MCF 10A (cell line): ENCODE measurements around the gene IGF2BP3. TPM values are rescaled to one million over a fixed set of nuclear protein-coding genes. Genes with fewer than 3 reads are reported as not detected.
A peak's percentile ranks its signal among the peaks of the same experiment; 100 is the strongest.

ENCODE experiments used
- BruUV-seq: library from RNA; stranded (reverse); fragments of 400-500 nt; replicated peaks from 2 replicates; lab custom pipeline; 2021; lab: Mats Ljungman, UMichigan
- CTCF ChIA-PET: fragments of 300-600 bp; sonication (Branson Sonifier 250); formaldehyde crosslinking; extraction: SDS; loops from one replicate; lab custom pipeline; 2021; ENCODE audit warnings: antibody characterized with exemption, inconsistent platforms; lab: Yijun Ruan, JAX
- POLR2A ChIA-PET: fragments of 300-600, 350-650 bp; sonication (Branson Sonifier 250); formaldehyde crosslinking; extraction: SDS; loops from one replicate; lab custom pipeline; 2020; ENCODE audit warnings: antibody characterized with exemption, inconsistent platforms; lab: Yijun Ruan, JAX
- DNase-seq: peaks from one replicate; pipeline ENCODE4 v3.0.0-alpha.2; 2018; ENCODE audit not compliant: unreplicated experiment
- H3K27ac Mint-ChIP-seq: one replicate; pipeline ENCODE4 v1.8.0; 2022; ENCODE audit warnings: mild to moderate bottlenecking, low read depth, mixed read lengths; ENCODE audit not compliant: unreplicated experiment
- H3K27me3 Mint-ChIP-seq: one replicate; pipeline ENCODE4 v1.8.0; 2022; ENCODE audit warnings: mixed read lengths; ENCODE audit not compliant: insufficient read depth, unreplicated experiment
- H3K36me3 Mint-ChIP-seq: one replicate; pipeline ENCODE4 v1.8.0; 2022; ENCODE audit warnings: mild to moderate bottlenecking, moderate library complexity, mixed read lengths; ENCODE audit not compliant: insufficient read depth, unreplicated experiment
- H3K4me1 Mint-ChIP-seq: one replicate; pipeline ENCODE4 v1.8.0; 2022; ENCODE audit warnings: mixed read lengths; ENCODE audit not compliant: insufficient read depth, unreplicated experiment
- H3K4me3 Mint-ChIP-seq: one replicate; pipeline ENCODE4 v1.8.0; 2022; ENCODE audit warnings: mild to moderate bottlenecking, moderate library complexity, mixed read lengths; ENCODE audit not compliant: unreplicated experiment
- H3K9me3 Mint-ChIP-seq: one replicate; pipeline ENCODE4 v1.8.0; 2022; ENCODE audit warnings: mixed read lengths; ENCODE audit not compliant: unreplicated experiment
- intact Hi-C: fragments of 100-400 bp; cut with micrococcal nuclease; formaldehyde crosslinking; loops from 2 replicates; pipeline ENCODE4 v1.14.1; 2022
- total RNA-seq: library from RNA; stranded (reverse); gene quantifications from 2 replicates; pipeline ENCODE4 v1.2.3, GENCODE V29; 2022
- TF ChIP-seq, protein P1 (sequence below): fragments of 200-600 bp; IDR thresholded peaks from one replicate; pipeline ENCODE4 v1.8.0; 2022; ENCODE audit warnings: antibody characterized with exemption, mild to moderate bottlenecking; ENCODE audit not compliant: unreplicated experiment

The IGF2BP3 gene
- total RNA-seq, 1 experiment from 2014 or later = 29.8 TPM

DNA sequence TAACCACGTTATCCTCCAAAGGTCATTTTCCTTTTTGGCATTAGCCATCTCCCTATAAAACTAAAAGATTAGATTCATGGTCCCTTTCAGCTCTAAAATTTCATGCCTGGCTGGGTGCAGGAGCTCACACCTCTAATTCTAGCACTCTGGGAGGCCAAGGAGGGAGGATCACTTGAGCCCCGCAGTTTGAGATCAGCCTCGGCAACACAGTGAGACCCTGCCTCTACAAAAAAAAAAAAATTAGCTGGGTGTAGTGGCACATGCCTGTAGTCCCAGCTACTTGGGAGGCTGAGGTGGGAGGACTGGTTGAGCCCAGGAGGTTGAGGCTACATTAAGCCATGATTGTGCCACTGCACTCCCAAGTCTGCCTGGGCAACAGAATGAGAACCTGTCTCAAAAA, 114.1 kb downstream of the IGF2BP3 start:
- DNase-seq = no peak
- Mint-ChIP-seq H3K27me3 (no peaks in the 10 kb centered on the region), H3K4me3 (no peak overlapping the region), H3K4me1 (peaks cover 14% of the 10 kb centered on the region), H3K36me3 (peaks cover 4% of the 10 kb centered on the region), H3K27ac (no peak overlapping the region), H3K9me3 (no peaks in the 10 kb centered on the region)
- POLR2A ChIA-PET = interaction anchor here (1.7 kb wide), 1 partner anchor 114 kb away, joined by 3 read pairs; the partner anchor contains the start of gene IGF2BP3
- CTCF ChIA-PET = interaction anchor here (0.6 to 1.3 kb wide), 6 partner anchors 10 to 189 kb away, joined by 3 to 6 read pairs (median 4); no protein-coding TSS in a partner anchor
- intact Hi-C loops = no loop called here
- no TSS peak for BruUV-seq
- TF ChIP-seq, protein P1, sequence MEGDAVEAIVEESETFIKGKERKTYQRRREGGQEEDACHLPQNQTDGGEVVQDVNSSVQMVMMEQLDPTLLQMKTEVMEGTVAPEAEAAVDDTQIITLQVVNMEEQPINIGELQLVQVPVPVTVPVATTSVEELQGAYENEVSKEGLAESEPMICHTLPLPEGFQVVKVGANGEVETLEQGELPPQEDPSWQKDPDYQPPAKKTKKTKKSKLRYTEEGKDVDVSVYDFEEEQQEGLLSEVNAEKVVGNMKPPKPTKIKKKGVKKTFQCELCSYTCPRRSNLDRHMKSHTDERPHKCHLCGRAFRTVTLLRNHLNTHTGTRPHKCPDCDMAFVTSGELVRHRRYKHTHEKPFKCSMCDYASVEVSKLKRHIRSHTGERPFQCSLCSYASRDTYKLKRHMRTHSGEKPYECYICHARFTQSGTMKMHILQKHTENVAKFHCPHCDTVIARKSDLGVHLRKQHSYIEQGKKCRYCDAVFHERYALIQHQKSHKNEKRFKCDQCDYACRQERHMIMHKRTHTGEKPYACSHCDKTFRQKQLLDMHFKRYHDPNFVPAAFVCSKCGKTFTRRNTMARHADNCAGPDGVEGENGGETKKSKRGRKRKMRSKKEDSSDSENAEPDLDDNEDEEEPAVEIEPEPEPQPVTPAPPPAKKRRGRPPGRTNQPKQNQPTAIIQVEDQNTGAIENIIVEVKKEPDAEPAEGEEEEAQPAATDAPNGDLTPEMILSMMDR = no peak

DNA sequence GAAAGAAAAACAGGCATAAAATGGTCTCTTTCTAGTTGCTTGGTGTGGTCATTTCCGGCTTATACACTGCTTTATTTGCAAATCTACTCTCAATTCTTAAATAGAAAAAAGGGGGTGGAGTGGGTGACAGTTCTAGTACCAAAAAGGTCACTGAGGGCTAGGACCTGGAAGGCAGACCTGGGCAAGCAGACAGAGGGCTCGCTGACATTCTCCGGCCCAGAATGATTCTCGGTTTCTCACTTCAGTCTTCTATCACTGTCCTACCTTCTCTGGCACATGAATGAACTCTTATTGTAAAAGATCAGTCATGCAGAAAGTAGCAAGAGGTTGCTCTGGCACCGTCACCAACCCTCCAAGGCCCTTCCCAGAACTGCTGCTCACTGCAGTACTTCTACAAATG, 117.1 kb downstream of the IGF2BP3 start:
- intact Hi-C loops = no loop called here
- TF ChIP-seq, protein P1 = no peak
- Mint-ChIP-seq H3K36me3 (peaks cover 4% of the 10 kb centered on the region), H3K4me3 (no peak overlapping the region), H3K9me3 (no peaks in the 10 kb centered on the region), H3K27ac (no peak overlapping the region), H3K4me1 (peaks cover 22% of the 10 kb centered on the region), H3K27me3 (no peaks in the 10 kb centered on the region)
- POLR2A ChIA-PET = interaction anchor here (1.2 kb wide), 1 partner anchor 114 kb away, joined by 3 read pairs; no protein-coding TSS in a partner anchor
- DNase-seq = no peak
- no TSS peak for BruUV-seq
- CTCF ChIA-PET = interaction anchor here (0.8 to 1.3 kb wide), 3 partner anchors 11 to 169 kb away, joined by 3 read pairs; no protein-coding TSS in a partner anchor

DNA sequence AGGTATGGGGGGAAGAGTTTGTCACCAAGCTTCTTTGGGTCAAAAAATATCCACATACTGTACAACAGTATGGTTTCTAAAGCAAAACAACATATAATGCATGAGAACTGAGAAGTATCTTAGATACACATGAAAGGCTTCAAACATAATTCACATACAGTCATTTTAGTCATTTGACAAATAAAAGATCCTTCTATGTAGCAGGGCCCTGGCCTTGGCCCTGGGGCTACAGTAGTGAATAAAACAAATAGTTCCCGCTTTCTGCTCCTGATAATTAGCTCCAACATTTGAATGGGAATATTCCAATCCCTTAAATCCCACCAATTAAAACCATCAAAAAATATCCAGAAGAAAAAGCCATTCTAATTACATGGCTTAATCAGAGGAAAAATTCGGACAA, 119.8 kb downstream of the IGF2BP3 start:
- CTCF ChIA-PET = interaction anchor here (0.5 to 3.4 kb wide), 8 partner anchors 12 to 296 kb away, joined by 3 to 19 read pairs (median 4); no protein-coding TSS in a partner anchor
- BruUV-seq = no TSS peak
- Mint-ChIP-seq H3K27ac (no peak overlapping the region), H3K4me3 (no peak overlapping the region), H3K27me3 (no peaks in the 10 kb centered on the region), H3K36me3 (peaks cover 3% of the 10 kb centered on the region), H3K4me1 (peaks cover 28% of the 10 kb centered on the region), H3K9me3 (no peaks in the 10 kb centered on the region)
- TF ChIP-seq, protein P1 = no peak
- POLR2A ChIA-PET = interaction anchor here (8.0 kb wide), 1 partner anchor 15 kb away, joined by 88 read pairs; no protein-coding TSS in a partner anchor
- no peak for DNase-seq
- intact Hi-C loops = no loop called here

DNA sequence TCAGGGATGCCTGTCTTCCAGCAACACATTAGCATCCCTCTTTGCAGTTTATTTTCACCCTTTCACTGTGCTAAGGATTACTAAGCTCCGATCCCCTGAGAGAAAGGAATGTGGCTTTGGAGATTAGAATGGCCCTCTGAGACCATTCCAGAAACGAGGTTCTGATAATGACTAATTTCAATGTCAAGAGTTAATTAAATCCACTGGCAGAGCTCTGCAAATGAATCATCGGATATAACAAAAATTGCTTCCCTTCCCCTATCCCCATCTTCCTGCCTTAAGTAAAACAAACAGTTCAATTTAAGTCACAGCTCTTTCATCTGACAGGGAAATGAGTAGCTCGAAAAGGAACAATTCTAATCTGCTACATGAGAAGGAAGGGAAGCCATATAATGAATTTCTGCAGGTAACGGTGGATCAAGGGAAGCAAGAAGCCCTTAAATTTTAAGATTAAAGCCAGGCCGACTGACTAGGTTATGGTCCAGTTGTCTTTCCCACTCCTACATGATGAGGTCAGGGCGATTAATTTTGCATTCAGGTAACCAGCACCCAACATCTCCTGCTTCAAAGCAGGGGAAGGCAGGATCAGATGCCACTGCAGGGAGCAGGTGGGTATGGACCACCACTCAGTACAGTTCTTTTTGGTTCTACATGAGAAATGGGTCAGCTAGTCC, 120.7 kb downstream of the IGF2BP3 start:
- TF ChIP-seq, protein P1 = no peak

More for the DNA sequence above, 120.7 kb downstream of the IGF2BP3 start:
- Mint-ChIP-seq H3K27me3 (no peaks in the 10 kb centered on the region), H3K4me1 (peaks cover 28% of the 10 kb centered on the region), H3K36me3 (no peaks in the 10 kb centered on the region), H3K27ac (peak overlapping the region; percentile 59), H3K4me3 (no peak overlapping the region), H3K9me3 (no peaks in the 10 kb centered on the region)
- DNase-seq = peak; percentile 53
- CTCF ChIA-PET = interaction anchor here (0.7 to 3.4 kb wide), 7 partner anchors 8 to 183 kb away, joined by 3 to 19 read pairs (median 5); no protein-coding TSS in a partner anchor
- intact Hi-C loops = no loop called here
- POLR2A ChIA-PET = interaction anchor here (0.7 to 8.0 kb wide), 5 partner anchors 9 to 181 kb away, joined by 3 to 88 read pairs (median 13); partner anchors contain the start of gene MALSU1
- BruUV-seq = no TSS peak
